DND-41 (cell line): ENCODE results near the gene FAM180A.

Experiments
- EZH2 ChIP-seq: IDR thresholded peaks from 3 replicates; pipeline ENCODE4 v1.6.1; 2012; ENCODE audit warnings: borderline replicate concordance, low read depth, mild to moderate bottlenecking, moderate library complexity, low read length, inconsistent platforms; ENCODE audit not compliant: severe bottlenecking
- TF ChIP-seq, protein P1 (sequence below): IDR thresholded peaks from 2 replicates; pipeline ENCODE4 v1.5.1; 2012; ENCODE audit warnings: borderline replicate concordance, low read length, moderate library complexity, mild to moderate bottlenecking; ENCODE audit not compliant: poor library complexity, severe bottlenecking; ENCODE audit errors: extremely low read depth

DNA sequence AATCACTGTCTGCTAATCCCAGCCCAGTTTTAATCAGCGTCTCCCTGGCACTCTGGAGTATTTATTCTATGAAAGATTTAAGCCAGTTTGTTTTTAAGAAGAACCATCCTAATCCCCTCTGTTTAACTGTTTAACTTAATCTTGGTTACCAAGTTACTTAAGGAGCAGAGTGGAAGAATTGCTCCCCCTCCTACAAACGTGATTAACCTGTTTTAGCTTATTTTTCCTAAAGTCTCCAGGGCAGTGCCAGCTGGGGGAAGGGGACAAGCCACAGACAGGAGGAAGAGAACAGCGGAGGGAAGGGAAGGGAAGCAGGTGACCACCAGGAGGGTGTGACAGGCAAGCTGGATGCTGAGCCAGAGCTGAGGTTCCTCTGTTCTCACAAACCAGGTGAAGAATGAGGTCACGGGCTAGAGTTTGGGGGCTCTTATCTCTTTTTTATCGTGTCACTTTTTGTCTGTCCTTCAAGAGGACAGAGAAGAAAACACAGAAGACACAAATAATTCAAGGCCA, 22.3 kb downstream of the FAM180A start:
- TF ChIP-seq, protein P1, sequence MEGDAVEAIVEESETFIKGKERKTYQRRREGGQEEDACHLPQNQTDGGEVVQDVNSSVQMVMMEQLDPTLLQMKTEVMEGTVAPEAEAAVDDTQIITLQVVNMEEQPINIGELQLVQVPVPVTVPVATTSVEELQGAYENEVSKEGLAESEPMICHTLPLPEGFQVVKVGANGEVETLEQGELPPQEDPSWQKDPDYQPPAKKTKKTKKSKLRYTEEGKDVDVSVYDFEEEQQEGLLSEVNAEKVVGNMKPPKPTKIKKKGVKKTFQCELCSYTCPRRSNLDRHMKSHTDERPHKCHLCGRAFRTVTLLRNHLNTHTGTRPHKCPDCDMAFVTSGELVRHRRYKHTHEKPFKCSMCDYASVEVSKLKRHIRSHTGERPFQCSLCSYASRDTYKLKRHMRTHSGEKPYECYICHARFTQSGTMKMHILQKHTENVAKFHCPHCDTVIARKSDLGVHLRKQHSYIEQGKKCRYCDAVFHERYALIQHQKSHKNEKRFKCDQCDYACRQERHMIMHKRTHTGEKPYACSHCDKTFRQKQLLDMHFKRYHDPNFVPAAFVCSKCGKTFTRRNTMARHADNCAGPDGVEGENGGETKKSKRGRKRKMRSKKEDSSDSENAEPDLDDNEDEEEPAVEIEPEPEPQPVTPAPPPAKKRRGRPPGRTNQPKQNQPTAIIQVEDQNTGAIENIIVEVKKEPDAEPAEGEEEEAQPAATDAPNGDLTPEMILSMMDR: no peak
- TF ChIP-seq EZH2: no peak
